OCI-LY7 (cell line): ENCODE results near the gene KIAA0232. TPM values are rescaled to one million over a fixed set of nuclear protein-coding genes. Genes with fewer than 3 reads are reported as not detected.

Experiments used
- BruUV-seq: library from RNA; stranded (reverse); fragments of 400-500 nt; replicated peaks from 2 replicates; lab custom pipeline; 2021; lab: Mats Ljungman, UMichigan
- CTCF ChIA-PET: fragments of 300-600 bp; sonication (Branson Sonifier 250); formaldehyde crosslinking; loops from one replicate; lab custom pipeline; 2022; ENCODE audit warnings: antibody characterized with exemption; ENCODE audit not compliant: unreplicated experiment; lab: Charles Lee
- POLR2A ChIA-PET: fragments of 300-600 bp; sonication (Branson Sonifier 250); formaldehyde crosslinking; loops from one replicate; lab custom pipeline; 2022; ENCODE audit warnings: antibody characterized with exemption; lab: Charles Lee
- DNase-seq: peaks from one replicate; pipeline ENCODE4 v3.0.0-alpha.2; 2015; ENCODE audit warnings: low spot score
- H2AFZ ChIP-seq: fragments of 200-600 bp; sonication (generic), shearing (Covaris generic); 2 replicates; pipeline ENCODE4 v1.6.1; 2014; ENCODE audit warnings: mild to moderate bottlenecking, antibody characterized with exemption, low read length, moderate library complexity
- H3K27ac ChIP-seq: fragments of 200-600 bp; sonication (generic); 2 replicates; pipeline ENCODE4 v1.5.1; 2014; ENCODE audit warnings: mixed run types, low read depth, mild to moderate bottlenecking, moderate library complexity, low read length, inconsistent platforms; ENCODE audit not compliant: poor library complexity, severe bottlenecking
- H3K36me3 ChIP-seq: fragments of 200-600 bp; sonication (generic); 2 replicates; pipeline ENCODE4 v1.6.1; 2014; ENCODE audit warnings: mild to moderate bottlenecking, antibody characterized with exemption, low read length, moderate library complexity, mixed read lengths; ENCODE audit not compliant: insufficient read depth
- H3K4me1 ChIP-seq: fragments of 200-600 bp; sonication (generic); 2 replicates; pipeline ENCODE4 v1.5.1; 2014; ENCODE audit warnings: mild to moderate bottlenecking, low read length; ENCODE audit not compliant: insufficient read depth, poor library complexity, severe bottlenecking
- H3K4me2 ChIP-seq: fragments of 200-600 bp; sonication (generic); 2 replicates; pipeline ENCODE4 v1.6.1; 2014; ENCODE audit warnings: mild to moderate bottlenecking, low read length
- H3K4me3 ChIP-seq: fragments of 200-600 bp; sonication (generic); 2 replicates; pipeline ENCODE4 v1.5.1; 2014; ENCODE audit warnings: mild to moderate bottlenecking, low read depth, low read length; ENCODE audit not compliant: poor library complexity, severe bottlenecking
- H3K79me2 ChIP-seq: fragments of 200-600 bp; sonication (generic); 2 replicates; pipeline ENCODE4 v1.6.1; 2016; ENCODE audit warnings: low read depth, mild to moderate bottlenecking, low read length, moderate library complexity, mixed read lengths; ENCODE audit not compliant: insufficient read depth
- H3K9me2 ChIP-seq: fragments of 200-600 bp; sonication (generic); 2 replicates; pipeline ENCODE4 v1.6.1; 2016; ENCODE audit warnings: mild to moderate bottlenecking, low read length, mixed read lengths; ENCODE audit not compliant: insufficient read depth
- H3K9me3 ChIP-seq: fragments of 200-600 bp; sonication (generic); 2 replicates; pipeline ENCODE4 v1.6.1; 2014; ENCODE audit warnings: mild to moderate bottlenecking, mixed run types, low read length, mixed read lengths
- H4K20me1 ChIP-seq: fragments of 200-600 bp; sonication (generic); 2 replicates; pipeline ENCODE4 v1.6.1; 2014; ENCODE audit warnings: mild to moderate bottlenecking, antibody characterized with exemption, low read length, moderate library complexity, mixed read lengths; ENCODE audit not compliant: insufficient read depth
- EZH2phosphoT487 ChIP-seq: fragments of 200-600 bp; sonication (generic); IDR thresholded peaks from 2 replicates; pipeline ENCODE4 v1.6.1; 2018; ENCODE audit warnings: low read depth, borderline replicate concordance, mild to moderate bottlenecking, mixed run types, antibody characterized with exemption, low read length, moderate library complexity, mixed read lengths
- intact Hi-C: fragments of 100-400 bp; cut with micrococcal nuclease; formaldehyde crosslinking; loops from one replicate; pipeline ENCODE4 v1.10.0; 2022; ENCODE audit not compliant: unreplicated experiment
- total RNA-seq, 2 experiments: library from RNA; depleted of rRNA in 1 of 2; stranded (reverse); fragments of >200 nt in 1 of 2; shearing (Covaris generic) in 1 of 2; gene quantifications; 2 replicates each; pipeline ENCODE4 v1.2.3, GENCODE V29; 2014 to 2022
- TF ChIP-seq, protein P1 (sequence below): fragments of 200-600 bp; sonication (generic); conservative IDR thresholded peaks from 2 replicates; pipeline ENCODE4 v1.5.1; 2014; ENCODE audit warnings: mild to moderate bottlenecking, antibody characterized with exemption, low read length, moderate library complexity, mixed read lengths

The KIAA0232 gene
- total RNA-seq, 2 experiments from 2014 or later: 7.5 to 13.5 TPM

DNA sequence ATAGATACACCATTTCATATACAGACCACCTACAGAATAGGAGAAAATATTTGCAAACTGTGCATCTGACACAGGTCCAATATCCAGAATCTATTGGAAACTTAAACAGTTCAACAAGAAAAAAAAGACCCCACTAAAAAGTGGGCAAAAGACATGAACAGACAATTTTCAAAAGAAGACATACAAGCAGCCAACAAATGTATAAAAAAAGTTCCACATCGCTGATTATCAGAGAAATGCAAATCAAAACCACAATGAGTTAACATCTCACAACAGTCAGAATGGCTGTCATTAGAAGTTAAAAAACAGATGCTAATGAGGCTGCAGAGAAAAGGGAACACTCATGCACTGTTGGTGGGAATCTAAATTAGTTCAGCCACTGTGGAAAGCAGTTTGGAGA, 36.8 kb downstream of the KIAA0232 start:
- POLR2A ChIA-PET: interaction anchor here (1.0 kb wide), 1 partner anchor 40 kb away, joined by 3 read pairs; no protein-coding TSS in a partner anchor
- peaks cover 11% of the 10 kb centered on the region for H3K36me3 ChIP-seq
- H3K79me2 ChIP-seq: no peaks in the 10 kb centered on the region

DNA sequence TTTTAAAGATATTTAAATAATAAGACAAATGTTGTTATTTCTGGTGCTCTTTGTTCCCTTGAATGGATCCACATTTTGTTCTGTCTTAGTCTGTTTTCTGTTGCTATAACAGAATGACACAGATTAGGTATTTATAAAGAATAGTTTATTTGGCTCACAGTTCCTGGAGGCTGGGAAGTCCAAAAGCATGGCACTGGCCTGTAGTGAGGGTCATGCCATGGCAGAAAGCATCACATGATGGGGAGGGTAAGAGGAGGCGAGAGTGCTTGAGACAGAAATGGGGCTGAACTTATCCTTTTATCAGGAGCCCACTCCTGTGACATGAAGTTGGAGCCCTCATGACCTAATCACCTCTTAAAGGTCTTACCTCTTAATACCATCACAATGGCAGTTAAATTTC, 38.2 kb downstream of the KIAA0232 start:
- POLR2A ChIA-PET: no interaction called here
- H3K9me3 ChIP-seq: peaks cover 36% of the 10 kb centered on the region
- H3K79me2 ChIP-seq: no peaks in the 10 kb centered on the region
- intact Hi-C loops: no loop called here
- H3K9me2 ChIP-seq: no peaks in the 10 kb centered on the region
- TF ChIP-seq EZH2phosphoT487: no peak
- TF ChIP-seq, protein P1, sequence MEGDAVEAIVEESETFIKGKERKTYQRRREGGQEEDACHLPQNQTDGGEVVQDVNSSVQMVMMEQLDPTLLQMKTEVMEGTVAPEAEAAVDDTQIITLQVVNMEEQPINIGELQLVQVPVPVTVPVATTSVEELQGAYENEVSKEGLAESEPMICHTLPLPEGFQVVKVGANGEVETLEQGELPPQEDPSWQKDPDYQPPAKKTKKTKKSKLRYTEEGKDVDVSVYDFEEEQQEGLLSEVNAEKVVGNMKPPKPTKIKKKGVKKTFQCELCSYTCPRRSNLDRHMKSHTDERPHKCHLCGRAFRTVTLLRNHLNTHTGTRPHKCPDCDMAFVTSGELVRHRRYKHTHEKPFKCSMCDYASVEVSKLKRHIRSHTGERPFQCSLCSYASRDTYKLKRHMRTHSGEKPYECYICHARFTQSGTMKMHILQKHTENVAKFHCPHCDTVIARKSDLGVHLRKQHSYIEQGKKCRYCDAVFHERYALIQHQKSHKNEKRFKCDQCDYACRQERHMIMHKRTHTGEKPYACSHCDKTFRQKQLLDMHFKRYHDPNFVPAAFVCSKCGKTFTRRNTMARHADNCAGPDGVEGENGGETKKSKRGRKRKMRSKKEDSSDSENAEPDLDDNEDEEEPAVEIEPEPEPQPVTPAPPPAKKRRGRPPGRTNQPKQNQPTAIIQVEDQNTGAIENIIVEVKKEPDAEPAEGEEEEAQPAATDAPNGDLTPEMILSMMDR: no peak
- H3K4me2 ChIP-seq: no peak overlapping the region
- CTCF ChIA-PET: no interaction called here
- BruUV-seq: no TSS peak
- no peak overlapping the region for H3K27ac ChIP-seq
- no peaks in the 10 kb centered on the region for H3K4me1 ChIP-seq
- no peak for DNase-seq
- H2AFZ ChIP-seq: no peak overlapping the region
- H4K20me1 ChIP-seq: no peaks in the 10 kb centered on the region
- no peak overlapping the region for H3K4me3 ChIP-seq
- H3K36me3 ChIP-seq: peaks cover 25% of the 10 kb centered on the region

More for the DNA sequence above, 36.8 kb downstream of the KIAA0232 start:
- Histone ChIP-seq H3K4me3 (no peak overlapping the region), H3K4me2 (no peak overlapping the region), H2AFZ (no peak overlapping the region), H3K9me3 (peaks cover 36% of the 10 kb centered on the region), H3K9me2 (no peaks in the 10 kb centered on the region), H4K20me1 (no peaks in the 10 kb centered on the region), H3K27ac (no peak overlapping the region), H3K4me1 (no peaks in the 10 kb centered on the region)
- CTCF ChIA-PET: no interaction called here
- DNase-seq: no peak
- BruUV-seq: no TSS peak
- intact Hi-C loops: no loop called here
- TF ChIP-seq, protein P1: no peak
- no peak for TF ChIP-seq EZH2phosphoT487

DNA sequence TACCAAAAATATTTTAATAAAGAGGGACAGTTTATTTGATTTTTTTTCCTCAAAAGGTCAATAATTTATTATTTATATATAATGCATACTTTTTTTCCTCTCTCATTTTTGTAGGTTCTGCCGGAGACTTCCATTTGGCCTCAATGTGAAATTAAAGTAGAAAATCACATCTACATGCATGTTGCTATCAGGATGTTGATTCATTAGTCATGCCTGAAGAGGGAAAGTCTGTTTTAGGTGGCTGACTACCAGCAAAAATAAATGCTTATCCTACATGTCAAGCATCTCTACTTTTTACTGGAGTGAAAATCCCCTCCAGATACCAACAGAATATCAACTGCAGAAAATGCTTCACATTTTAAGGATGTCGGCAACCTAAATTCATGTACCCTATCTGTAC, 41.5 kb downstream of the KIAA0232 start:
- no peak overlapping the region for H3K4me3 ChIP-seq
- CTCF ChIA-PET: no interaction called here
- H3K9me2 ChIP-seq: no peaks in the 10 kb centered on the region
- peaks cover 28% of the 10 kb centered on the region for H3K9me3 ChIP-seq
- POLR2A ChIA-PET: interaction anchor here (0.7 kb wide), 1 partner anchor 374 kb away, joined by 4 read pairs; no protein-coding TSS in a partner anchor
- H3K79me2 ChIP-seq: no peaks in the 10 kb centered on the region
- no peak overlapping the region for H3K27ac ChIP-seq
- no TSS peak for BruUV-seq
- TF ChIP-seq, protein P1: no peak
- no peak for TF ChIP-seq EZH2phosphoT487
- H2AFZ ChIP-seq: no peak overlapping the region
- DNase-seq: no peak
- intact Hi-C loops: no loop called here
- H3K4me2 ChIP-seq: no peak overlapping the region
- H3K4me1 ChIP-seq: no peaks in the 10 kb centered on the region
- H3K36me3 ChIP-seq: peaks cover 17% of the 10 kb centered on the region; the same call in 1 of the 2 replicates
- no peaks in the 10 kb centered on the region for H4K20me1 ChIP-seq
